B cell (primary cell): ENCODE results near the gene DUSP16. TPM values are rescaled to one million over a fixed set of nuclear protein-coding genes. Genes with fewer than 3 reads are reported as not detected.

Experiments
- ATAC-seq: fragments of 200-7000 bp; cut with Tn5 transposase; one replicate; pipeline ENCODE4 v1.10.0; 2021; ENCODE audit warnings: low read depth, mild to moderate bottlenecking, moderate number of reproducible peaks, moderate library complexity
- CTCF ChIA-PET: fragments of 350-600 bp; sonication (Branson Sonifier 250); formaldehyde crosslinking; loops from one replicate; lab custom pipeline; 2021; ENCODE audit warnings: antibody characterized with exemption, inconsistent platforms; lab: Charles Lee
- POLR2A ChIA-PET: fragments of 350-600 bp; sonication (Branson Sonifier 250); formaldehyde crosslinking; loops from one replicate; lab custom pipeline; 2021; ENCODE audit warnings: antibody characterized with exemption; lab: Charles Lee
- DNase-seq: peaks from one replicate; pipeline ENCODE4 v3.0.0; 2013
- H2AFZ ChIP-seq: 2 replicates; pipeline ENCODE4 v1.6.1; 2012; ENCODE audit warnings: mild to moderate bottlenecking, low read depth, low read length; ENCODE audit not compliant: insufficient read depth, poor library complexity, severe bottlenecking
- H3K27ac ChIP-seq, 2 donors: 1 replicate in 1 of 2; 2 replicates in 1 of 2; pipeline ENCODE4 v1.5.1; 2012 to 2013; ENCODE audit warnings: low read length in 2 of 2, mild to moderate bottlenecking in 2 of 2, moderate library complexity in 1 of 2
- H3K27me3 ChIP-seq, 4 experiments: fragments of 200-600 bp in 1 of 4; sonication (generic) in 1 of 4; replicated peaks in 1 of 4; 1 replicate in 2 of 4; 2 replicates in 2 of 4; pipeline versions ENCODE4 v1.6.1 to v1.7.0; 2013 to 2016; ENCODE audit warnings: low read length in 3 of 4, mild to moderate bottlenecking in 2 of 4, mixed read lengths in 1 of 4, moderate library complexity in 1 of 4; ENCODE audit not compliant: insufficient read depth in 4 of 4, control insufficient read depth in 3 of 4; ENCODE audit errors: control extremely low read depth in 1 of 4
- H3K36me3 ChIP-seq, 2 experiments: replicated peaks in 1 of 2; 1 replicate in 1 of 2; 2 replicates in 1 of 2; pipeline versions ENCODE4 v1.6.1 to v1.7.1; 2013; ENCODE audit warnings: low read length in 1 of 2; ENCODE audit not compliant: insufficient read depth in 2 of 2, control insufficient read depth in 1 of 2; ENCODE audit errors: control extremely low read depth in 1 of 2, extremely low read depth in 1 of 2
- H3K4me1 ChIP-seq, 2 donors: fragments of 200-600 bp in 1 of 2; sonication (generic) in 1 of 2; 1 replicate in 1 of 2; 2 replicates in 1 of 2; pipeline versions ENCODE4 v1.5.1 to v1.6.1; 2013 to 2017; ENCODE audit warnings: low read length in 2 of 2; ENCODE audit not compliant: control insufficient read depth in 2 of 2, insufficient read depth in 2 of 2
- H3K4me2 ChIP-seq: replicated peaks from 2 replicates; pipeline ENCODE3; 2012; ENCODE audit warnings: mild to moderate bottlenecking, low read depth, low read length; ENCODE audit not compliant: poor library complexity, severe bottlenecking
- H3K4me3 ChIP-seq, 5 experiments: fragments of 200-600 bp in 1 of 5; sonication (generic) in 1 of 5; 1 replicate in 3 of 5; 2 replicates in 2 of 5; pipeline versions ENCODE4 v1.5.1 to v1.7.0; 2011 to 2016; ENCODE audit warnings: low read length in 4 of 5, mild to moderate bottlenecking in 4 of 5, low read depth in 2 of 5, control low read depth in 1 of 5, moderate library complexity in 1 of 5; ENCODE audit not compliant: insufficient read depth in 1 of 5; ENCODE audit errors: control extremely low read depth in 1 of 5, extremely low read depth in 1 of 5
- H3K79me2 ChIP-seq: fragments of 200-600 bp; sonication (generic); one replicate; pipeline ENCODE4 v1.6.0; 2016; ENCODE audit warnings: low read length; ENCODE audit not compliant: control insufficient read depth, insufficient read depth
- H3K9ac ChIP-seq: fragments of 200-600 bp; sonication (generic); 2 replicates; pipeline ENCODE4 v1.6.1; 2017; ENCODE audit warnings: mild to moderate bottlenecking, low read length, moderate library complexity
- H3K9me3 ChIP-seq, 3 donors: one replicate each; pipeline versions ENCODE4 v1.6.1 to v1.7.1; 2013; ENCODE audit warnings: low read length in 2 of 3; ENCODE audit not compliant: control insufficient read depth in 2 of 3, insufficient read depth in 1 of 3; ENCODE audit errors: control extremely low read depth in 1 of 3
- H4K20me1 ChIP-seq: 2 replicates; pipeline ENCODE4 v1.6.0; 2012; ENCODE audit warnings: mild to moderate bottlenecking, low read length; ENCODE audit not compliant: insufficient read depth, control insufficient read depth, poor library complexity, severe bottlenecking
- H3K27ac Mint-ChIP-seq: one replicate; pipeline ENCODE4 v1.8.0; 2021; ENCODE audit warnings: mixed read lengths
- H3K27me3 Mint-ChIP-seq: one replicate; pipeline ENCODE4 v1.8.0; 2021; ENCODE audit warnings: mixed read lengths
- H3K4me1 Mint-ChIP-seq: one replicate; pipeline ENCODE4 v1.8.0; 2021; ENCODE audit warnings: mixed read lengths
- H3K4me3 Mint-ChIP-seq: one replicate; pipeline ENCODE4 v1.8.0; 2021; ENCODE audit warnings: mixed read lengths
- H3K9me3 Mint-ChIP-seq: one replicate; pipeline ENCODE4 v1.8.0; 2022; ENCODE audit warnings: mixed read lengths; ENCODE audit not compliant: insufficient read depth
- CTCF ChIP-seq: fragments of 200-600 bp; IDR thresholded peaks from one replicate; pipeline ENCODE4 v1.8.0; 2022; ENCODE audit warnings: antibody characterized with exemption, mild to moderate bottlenecking
- EZH2 ChIP-seq: IDR thresholded peaks from 2 replicates; pipeline ENCODE4 v1.6.1; 2012; ENCODE audit warnings: borderline replicate concordance, low read depth, mild to moderate bottlenecking, moderate library complexity, low read length; ENCODE audit not compliant: insufficient read depth, poor library complexity, severe bottlenecking
- WGBS: methylation state at CpG from one replicate; pipeline ENCODE4 v1.1.5; 2013; ENCODE audit warnings: missing lambda C conversion rate; ENCODE audit not compliant: insufficient coverage; 5-methylcytosine and 5-hydroxymethylcytosine counted together
- intact Hi-C: fragments of 100-400 bp; cut with micrococcal nuclease; formaldehyde crosslinking; loops from one replicate; pipeline ENCODE4 v1.10.0; 2022
- polyA plus RNA-seq: library from polyadenylated mRNA; depleted of rRNA; stranded (reverse); fragments of >200 nt; gene quantifications from 2 replicates; pipeline ENCODE4 v1.2.3, GENCODE V29; 2012
- total RNA-seq, 2 donors: library from RNA; stranded (reverse); fragments of 120-200 nt in 1 of 2; gene quantifications; 1 replicate in 1 of 2; 2 replicates in 1 of 2; pipeline versions ENCODE4 v1.2.3 to v1.2.4, GENCODE V29; 2013 to 2022

The DUSP16 gene
- total and polyA plus RNA-seq, 2 donors (not counting 1 experiment from before 2014, with no cell fraction given) = 0.37 to 5.6 TPM

GRCh38 chr12:12432364-12432763, 130.3 kb downstream of the DUSP16 start:
- Mint-ChIP-seq H3K4me3 (no peak overlapping the region), H3K9me3 (peaks cover 5% of the 10 kb centered on the region), H3K27me3 (no peaks in the 10 kb centered on the region), H3K4me1 (peaks cover 2% of the 10 kb centered on the region), H3K27ac (no peak overlapping the region)
- no peak overlapping the region for H2AFZ ChIP-seq
- no peak overlapping the region for H3K9ac ChIP-seq
- H3K27me3 ChIP-seq = no peaks in the 10 kb centered on the region
- no peak overlapping the region for H3K27ac ChIP-seq
- H3K4me3 ChIP-seq = no peak overlapping the region
- H4K20me1 ChIP-seq = no peaks in the 10 kb centered on the region
- peaks cover 0 to 1% (median 0%) of the 10 kb centered on the region in 3 donors for H3K9me3 ChIP-seq
- intact Hi-C loops = no loop called here
- ChIA-PET CTCF (no interaction called here), POLR2A (no interaction called here)
- H3K79me2 ChIP-seq = peaks cover 9% of the 10 kb centered on the region
- no peaks in the 10 kb centered on the region for H3K4me1 ChIP-seq
- peaks cover 7 to 12% of the 10 kb centered on the region in 2 experiments for H3K36me3 ChIP-seq
- DNase-seq (no peak), ATAC-seq (no peak)
- no peak for TF ChIP-seq EZH2
- TF ChIP-seq CTCF = no peak
- no peak overlapping the region for H3K4me2 ChIP-seq

- DNase-seq = no peak
- H3K27ac Mint-ChIP-seq = no peak overlapping the region
- H3K4me1 Mint-ChIP-seq = peaks cover 2% of the 10 kb centered on the region
- H3K4me3 Mint-ChIP-seq = no peak overlapping the region
- no peak overlapping the region for H3K4me2 ChIP-seq
- CTCF ChIA-PET = no interaction called here
- no peak for ATAC-seq
- WGBS = 76% methylated on average over 2 of the region's 7 CpGs
- TF ChIP-seq CTCF = no peak
- H3K27ac ChIP-seq = no peak overlapping the region
- H3K36me3 ChIP-seq = peaks cover 0 to 4% of the 10 kb centered on the region in 2 experiments
- H3K9me3 Mint-ChIP-seq = peaks cover 2% of the 10 kb centered on the region
- no peaks in the 10 kb centered on the region for H3K4me1 ChIP-seq
- H3K9ac ChIP-seq = no peak overlapping the region
- H3K79me2 ChIP-seq = peaks cover 20% of the 10 kb centered on the region
- intact Hi-C loops = no loop called here
- H3K27me3 ChIP-seq = no peaks in the 10 kb centered on the region
- H4K20me1 ChIP-seq = peaks cover 8% of the 10 kb centered on the region
- no peaks in the 10 kb centered on the region for H3K27me3 Mint-ChIP-seq
- POLR2A ChIA-PET = no interaction called here
- no peak overlapping the region for H2AFZ ChIP-seq
- H3K9me3 ChIP-seq = peaks cover 0 to 7% (median 2%) of the 10 kb centered on the region in 3 donors
- no peak overlapping the region for H3K4me3 ChIP-seq
Observed at GRCh38 chr12:12428961-12429657, 133.6 kb downstream of the DUSP16 start.
